ENCODE data around the gene HINT1. TPM values are rescaled to one million over a fixed set of nuclear protein-coding genes. Genes with fewer than 3 reads are reported as not detected.

HINT1 gene
- total and polyA plus RNA-seq, 7 donors, result 135 to 852 (median 261) TPM

DNA sequence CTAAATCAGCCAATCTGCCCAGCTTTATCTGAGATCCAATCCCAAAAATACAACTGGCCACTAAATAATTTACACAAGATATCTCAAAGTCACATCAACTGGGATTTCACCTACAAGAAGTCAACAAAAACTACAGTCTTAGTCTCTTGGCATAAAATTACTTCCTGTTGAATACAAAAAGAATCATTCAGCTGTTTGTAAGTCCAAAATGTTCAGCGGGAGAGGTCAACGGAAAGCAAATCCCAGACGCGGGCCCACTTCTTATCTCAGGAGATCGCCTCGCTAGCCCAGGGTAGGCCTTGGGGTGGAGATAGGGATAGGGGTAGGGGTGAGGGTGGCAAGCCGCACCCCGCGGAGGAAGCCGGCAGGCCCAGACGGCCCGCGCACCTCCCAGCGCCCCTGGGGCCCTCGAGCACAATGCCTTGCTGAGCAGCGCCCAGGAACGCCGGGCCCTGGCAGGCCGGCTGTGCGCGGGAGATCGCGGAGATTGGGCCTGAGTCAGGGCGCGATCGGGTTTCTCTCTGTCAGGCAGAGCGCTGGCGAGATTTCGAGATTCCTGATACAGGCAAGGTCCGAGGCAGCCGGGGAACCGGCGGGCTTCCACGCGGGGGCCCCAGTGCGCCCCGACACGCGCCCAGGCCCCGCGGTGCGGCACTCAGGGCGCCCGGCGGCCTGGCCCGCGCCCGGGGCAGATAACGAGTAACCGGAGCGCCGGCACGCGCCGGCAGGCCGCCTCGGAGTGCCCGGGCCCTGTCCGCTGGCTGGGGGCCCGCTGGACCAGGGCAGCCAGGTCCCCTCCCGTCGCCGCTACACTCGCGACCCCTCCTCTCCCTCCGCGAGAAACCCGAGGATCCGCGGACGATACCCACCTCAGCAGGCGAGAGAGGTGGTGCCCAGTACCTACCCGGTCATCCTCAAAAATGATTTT is 601 bp downstream of the HINT1 start:
- TF ChIP-seq CTCF (IDR thresholded peaks at IDR 0.05) (no peak), POLR2AphosphoS5 (IDR thresholded peaks at IDR 0.05) (peak in 1 of 4 donors; percentile 5)
- H3K9me3 ChIP-seq, result no peaks in the 10 kb centered on the region
- WGBS, 2 donors, result 0% methylated on average over 73 of the region's 73 CpGs
- H3K27ac ChIP-seq, result peak overlapping the region; percentile 93 to 94 (median 94)
- intact Hi-C loops (cut with DNase I), result loop anchor here (2.0 to 10.0 kb wide), 2 partner anchors 252 to 630 kb away; partner anchors contain the start of gene FNIP1
- no peaks in the 10 kb centered on the region for H3K27me3 ChIP-seq
- H3K4me1 ChIP-seq, result peaks cover 0 to 24% (median 17%) of the 10 kb centered on the region in 4 donors
- DNase-seq, result peak; percentile 86
- H3K4me3 ChIP-seq, result peak overlapping the region; percentile 64 to 82 (median 71)
- H3K36me3 ChIP-seq, result peaks cover 4 to 36% (median 21%) of the 10 kb centered on the region in 4 donors

GRCh38 chr5:131163276-131164119 is 1.6 kb downstream of the HINT1 start:
- no peak for DNase-seq
- 5 to 13% methylated on average over 9 of the region's 9 CpGs for WGBS, 2 donors
- intact Hi-C loops (cut with DNase I), result loop anchor here (2.0 to 10.0 kb wide), 2 partner anchors 253 to 631 kb away; partner anchors contain the start of gene FNIP1
- TF ChIP-seq POLR2AphosphoS5 (IDR thresholded peaks at IDR 0.05), result no peak
- H3K36me3 ChIP-seq, result peaks cover 4 to 45% (median 25%) of the 10 kb centered on the region in 4 donors
- H3K9me3 ChIP-seq, result no peaks in the 10 kb centered on the region
- peaks cover 0 to 24% (median 17%) of the 10 kb centered on the region in 4 donors for H3K4me1 ChIP-seq
- H3K27ac ChIP-seq, result peak overlapping the region; percentile 93 to 94 (median 94)
- H3K4me3 ChIP-seq, result peak overlapping the region; percentile 64 to 82 (median 71)
- no peaks in the 10 kb centered on the region for H3K27me3 ChIP-seq

GRCh38 chr5:131160134-131160533 is 4.9 kb downstream of the HINT1 start:
- DNase-seq, result no peak
- Histone ChIP-seq H3K9me3 (no peaks in the 10 kb centered on the region), H3K4me1 (peaks cover 0 to 16% (median 13%) of the 10 kb centered on the region in 4 donors), H3K36me3 (peaks cover 4 to 54% (median 27%) of the 10 kb centered on the region in 4 donors), H3K27ac (no peak overlapping the region), H3K4me3 (no peak overlapping the region), H3K27me3 (no peaks in the 10 kb centered on the region)
- 24 to 73% methylated on average over 2 of the region's 2 CpGs for WGBS, 2 donors
- intact Hi-C loops (cut with DNase I), result loop anchor here (10.0 kb wide), 1 partner anchor 635 kb away; the partner anchor contains the start of gene FNIP1
- TF ChIP-seq POLR2AphosphoS5 (IDR thresholded peaks at IDR 0.05), result no peak
- no peak for TF ChIP-seq POLR2A (IDR thresholded peaks at IDR 0.05)
- TF ChIP-seq CTCF (IDR thresholded peaks at IDR 0.05), result no peak
- TF ChIP-seq EP300 (IDR thresholded peaks at IDR 0.05), result no peak

DNA sequence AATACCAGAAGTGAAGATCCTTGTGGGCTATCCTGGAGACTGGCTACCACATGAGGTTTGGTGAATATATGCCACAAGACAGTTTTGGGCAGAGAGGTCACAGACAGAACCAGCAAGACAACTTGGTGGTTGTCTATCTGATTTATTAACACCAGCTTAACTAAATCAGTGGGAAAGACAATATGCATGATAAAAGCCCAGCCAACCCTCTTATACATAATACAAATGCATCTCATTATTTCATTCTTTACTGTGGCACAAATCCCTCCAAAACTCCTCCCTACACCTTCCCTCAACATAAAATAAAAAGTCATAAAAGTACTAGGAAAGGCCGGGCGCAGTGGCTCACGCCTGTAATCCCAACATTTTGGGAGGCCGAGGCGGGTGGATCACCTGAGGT is 8.1 kb downstream of the HINT1 start:
- H3K36me3 ChIP-seq, result peaks cover 4 to 43% (median 22%) of the 10 kb centered on the region in 4 donors
- H3K4me3 ChIP-seq, result no peak overlapping the region
- H3K4me1 ChIP-seq, result no peaks in the 10 kb centered on the region
- H3K27ac ChIP-seq, result no peak overlapping the region
- H3K9me3 ChIP-seq, result no peaks in the 10 kb centered on the region
- TF ChIP-seq POLR2A (IDR thresholded peaks at IDR 0.05), result no peak
- no peak for TF ChIP-seq POLR2AphosphoS5 (IDR thresholded peaks at IDR 0.05)
- 96% methylated on average over 5 of the region's 5 CpGs for WGBS, 2 donors
- DNase-seq, result no peak
- intact Hi-C loops (cut with DNase I), result no loop called here
- H3K27me3 ChIP-seq, result no peaks in the 10 kb centered on the region

GRCh38 chr5:131156385-131156784 is 8.7 kb downstream of the HINT1 start:
- Histone ChIP-seq H3K27ac (no peak overlapping the region), H3K4me3 (no peak overlapping the region), H3K9me3 (no peaks in the 10 kb centered on the region), H3K36me3 (peaks cover 4 to 37% (median 17%) of the 10 kb centered on the region in 4 donors), H3K27me3 (no peaks in the 10 kb centered on the region), H3K4me1 (no peaks in the 10 kb centered on the region)
- no peak for DNase-seq
- 95 to 99% methylated on average over 2 of the region's 2 CpGs for WGBS, 2 donors
- TF ChIP-seq EP300 (IDR thresholded peaks at IDR 0.05), result no peak
- no peak for TF ChIP-seq CTCF (IDR thresholded peaks at IDR 0.05)
- no peak for TF ChIP-seq POLR2A (IDR thresholded peaks at IDR 0.05)
- TF ChIP-seq POLR2AphosphoS5 (IDR thresholded peaks at IDR 0.05), result no peak
- intact Hi-C loops (cut with DNase I), result no loop called here
